GM18511 (cell line): ENCODE data around the gene CLGN.

Experiments
- ATAC-seq: cut with Tn5 transposase; IDR thresholded peaks from one replicate; pipeline ENCODE4 v1.9.1; 2021; ENCODE audit warnings: mild to moderate bottlenecking, moderate library complexity; ENCODE audit not compliant: unreplicated experiment

The CLGN gene

GRCh38 chr4:140342620-140343019, 84.8 kb downstream of the CLGN start:
- no peak for ATAC-seq
